HL-60 (cell line): ENCODE measurements around the gene FYN.

Experiments
- GABPA ChIP-seq: IDR thresholded peaks from 2 replicates; pipeline ENCODE4 v1.6.1; 2012; ENCODE audit warnings: low read depth
- POLR2AphosphoS5 ChIP-seq: IDR thresholded peaks from 2 replicates; pipeline ENCODE4 v1.6.1; 2012; ENCODE audit warnings: low read depth
- SPI1 ChIP-seq: IDR thresholded peaks from 2 replicates; pipeline ENCODE4 v1.6.1; 2012; ENCODE audit warnings: low read depth, mild to moderate bottlenecking, borderline replicate concordance
- TF ChIP-seq, protein P1 (sequence below): IDR thresholded peaks from 2 replicates; pipeline ENCODE4 v1.6.1; 2012; ENCODE audit warnings: low read depth; ENCODE audit not compliant: insufficient replicate concordance
- TF ChIP-seq, protein P2 (sequence below): IDR thresholded peaks from one replicate; pipeline ENCODE4 v1.5.1; 2011; ENCODE audit warnings: low read length, control low read depth, inconsistent platforms; ENCODE audit not compliant: insufficient read depth

DNA sequence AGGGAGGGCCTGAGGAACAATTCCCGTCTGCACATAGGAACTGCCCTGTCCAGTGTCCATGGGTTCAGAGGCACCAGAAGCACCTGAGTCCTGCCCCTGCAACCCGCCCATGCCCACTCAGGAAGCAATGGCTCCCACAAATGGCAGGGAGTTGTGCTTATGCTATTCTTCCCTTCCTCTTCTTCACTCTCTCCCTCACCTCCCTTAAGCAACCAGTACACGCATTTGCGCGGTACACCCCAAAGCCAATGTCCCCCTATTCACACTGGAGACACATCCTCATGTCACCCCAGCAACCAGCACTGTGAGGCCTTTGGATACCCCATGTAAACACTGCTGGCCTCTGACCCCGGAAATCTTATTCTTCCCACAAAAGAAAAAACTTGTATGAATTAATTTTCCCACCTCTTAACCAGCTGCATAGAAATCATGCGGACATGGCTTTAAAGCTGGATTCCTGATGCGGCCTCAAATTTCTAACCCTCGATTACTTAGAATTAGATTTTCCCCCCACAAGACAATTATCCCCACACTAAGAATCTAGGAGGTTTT is 30.9 kb downstream of the FYN start:
- TF ChIP-seq, protein P1, sequence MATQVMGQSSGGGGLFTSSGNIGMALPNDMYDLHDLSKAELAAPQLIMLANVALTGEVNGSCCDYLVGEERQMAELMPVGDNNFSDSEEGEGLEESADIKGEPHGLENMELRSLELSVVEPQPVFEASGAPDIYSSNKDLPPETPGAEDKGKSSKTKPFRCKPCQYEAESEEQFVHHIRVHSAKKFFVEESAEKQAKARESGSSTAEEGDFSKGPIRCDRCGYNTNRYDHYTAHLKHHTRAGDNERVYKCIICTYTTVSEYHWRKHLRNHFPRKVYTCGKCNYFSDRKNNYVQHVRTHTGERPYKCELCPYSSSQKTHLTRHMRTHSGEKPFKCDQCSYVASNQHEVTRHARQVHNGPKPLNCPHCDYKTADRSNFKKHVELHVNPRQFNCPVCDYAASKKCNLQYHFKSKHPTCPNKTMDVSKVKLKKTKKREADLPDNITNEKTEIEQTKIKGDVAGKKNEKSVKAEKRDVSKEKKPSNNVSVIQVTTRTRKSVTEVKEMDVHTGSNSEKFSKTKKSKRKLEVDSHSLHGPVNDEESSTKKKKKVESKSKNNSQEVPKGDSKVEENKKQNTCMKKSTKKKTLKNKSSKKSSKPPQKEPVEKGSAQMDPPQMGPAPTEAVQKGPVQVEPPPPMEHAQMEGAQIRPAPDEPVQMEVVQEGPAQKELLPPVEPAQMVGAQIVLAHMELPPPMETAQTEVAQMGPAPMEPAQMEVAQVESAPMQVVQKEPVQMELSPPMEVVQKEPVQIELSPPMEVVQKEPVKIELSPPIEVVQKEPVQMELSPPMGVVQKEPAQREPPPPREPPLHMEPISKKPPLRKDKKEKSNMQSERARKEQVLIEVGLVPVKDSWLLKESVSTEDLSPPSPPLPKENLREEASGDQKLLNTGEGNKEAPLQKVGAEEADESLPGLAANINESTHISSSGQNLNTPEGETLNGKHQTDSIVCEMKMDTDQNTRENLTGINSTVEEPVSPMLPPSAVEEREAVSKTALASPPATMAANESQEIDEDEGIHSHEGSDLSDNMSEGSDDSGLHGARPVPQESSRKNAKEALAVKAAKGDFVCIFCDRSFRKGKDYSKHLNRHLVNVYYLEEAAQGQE: no peak
- TF ChIP-seq, protein P2, sequence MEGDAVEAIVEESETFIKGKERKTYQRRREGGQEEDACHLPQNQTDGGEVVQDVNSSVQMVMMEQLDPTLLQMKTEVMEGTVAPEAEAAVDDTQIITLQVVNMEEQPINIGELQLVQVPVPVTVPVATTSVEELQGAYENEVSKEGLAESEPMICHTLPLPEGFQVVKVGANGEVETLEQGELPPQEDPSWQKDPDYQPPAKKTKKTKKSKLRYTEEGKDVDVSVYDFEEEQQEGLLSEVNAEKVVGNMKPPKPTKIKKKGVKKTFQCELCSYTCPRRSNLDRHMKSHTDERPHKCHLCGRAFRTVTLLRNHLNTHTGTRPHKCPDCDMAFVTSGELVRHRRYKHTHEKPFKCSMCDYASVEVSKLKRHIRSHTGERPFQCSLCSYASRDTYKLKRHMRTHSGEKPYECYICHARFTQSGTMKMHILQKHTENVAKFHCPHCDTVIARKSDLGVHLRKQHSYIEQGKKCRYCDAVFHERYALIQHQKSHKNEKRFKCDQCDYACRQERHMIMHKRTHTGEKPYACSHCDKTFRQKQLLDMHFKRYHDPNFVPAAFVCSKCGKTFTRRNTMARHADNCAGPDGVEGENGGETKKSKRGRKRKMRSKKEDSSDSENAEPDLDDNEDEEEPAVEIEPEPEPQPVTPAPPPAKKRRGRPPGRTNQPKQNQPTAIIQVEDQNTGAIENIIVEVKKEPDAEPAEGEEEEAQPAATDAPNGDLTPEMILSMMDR: no peak
- no peak for TF ChIP-seq POLR2AphosphoS5
- TF ChIP-seq SPI1: no peak
- TF ChIP-seq GABPA: no peak
